Calu3 (cell line): Measurements from ENCODE around the gene FAM219A. TPM values are rescaled to one million over a fixed set of nuclear protein-coding genes. Genes with fewer than 3 reads are reported as not detected.
"Not testable (repeated sequence)": the region's sequence is repeated elsewhere in the genome, so short reads cannot be mapped to it uniquely, and the experiment has no call there.

ENCODE experiments used
- BruUV-seq: library from RNA; stranded (reverse); fragments of 400-500 nt; replicated peaks from 2 replicates; lab custom pipeline; 2021; lab: Mats Ljungman, UMichigan
- CTCF ChIA-PET: fragments of 300-600 bp; sonication (Branson Sonifier 250); formaldehyde crosslinking; loops from one replicate; lab custom pipeline; 2022; ENCODE audit warnings: antibody characterized with exemption; lab: Charles Lee
- DNase-seq: peaks from one replicate; pipeline ENCODE4 v3.0.0; 2022
- H3K27ac Mint-ChIP-seq: one replicate; pipeline ENCODE4 v1.8.0; 2022; ENCODE audit warnings: mixed read lengths; ENCODE audit not compliant: unreplicated experiment
- H3K27me3 Mint-ChIP-seq: one replicate; pipeline ENCODE4 v1.8.0; 2022; ENCODE audit warnings: mixed read lengths; ENCODE audit not compliant: unreplicated experiment
- H3K36me3 Mint-ChIP-seq: one replicate; pipeline ENCODE4 v1.8.0; 2022; ENCODE audit warnings: mild to moderate bottlenecking, moderate library complexity, mixed read lengths; ENCODE audit not compliant: insufficient read depth, unreplicated experiment
- H3K4me1 Mint-ChIP-seq: one replicate; pipeline ENCODE4 v1.8.0; 2022; ENCODE audit warnings: mild to moderate bottlenecking, low read depth, mixed read lengths; ENCODE audit not compliant: unreplicated experiment
- H3K4me3 Mint-ChIP-seq: one replicate; pipeline ENCODE4 v1.8.0; 2022; ENCODE audit warnings: mild to moderate bottlenecking, low read depth, moderate library complexity, mixed read lengths; ENCODE audit not compliant: unreplicated experiment
- H3K9me3 Mint-ChIP-seq: one replicate; pipeline ENCODE4 v1.8.0; 2022; ENCODE audit warnings: low read depth, mixed read lengths; ENCODE audit not compliant: unreplicated experiment
- intact Hi-C: fragments of 100-400 bp; cut with micrococcal nuclease; formaldehyde crosslinking; loops from one replicate; pipeline ENCODE4 v1.10.0; 2022; ENCODE audit not compliant: unreplicated experiment
- total RNA-seq: library from RNA; stranded (reverse); gene quantifications from 2 replicates; pipeline ENCODE4 v1.2.3, GENCODE V29; 2022
- TF ChIP-seq, protein P1 (sequence below): fragments of 200-600 bp; IDR thresholded peaks from one replicate; pipeline ENCODE4 v1.8.0; 2022; ENCODE audit warnings: antibody characterized with exemption; ENCODE audit not compliant: unreplicated experiment

Gene FAM219A
- total RNA-seq, 1 experiment from 2014 or later: 13.1 TPM

DNA sequence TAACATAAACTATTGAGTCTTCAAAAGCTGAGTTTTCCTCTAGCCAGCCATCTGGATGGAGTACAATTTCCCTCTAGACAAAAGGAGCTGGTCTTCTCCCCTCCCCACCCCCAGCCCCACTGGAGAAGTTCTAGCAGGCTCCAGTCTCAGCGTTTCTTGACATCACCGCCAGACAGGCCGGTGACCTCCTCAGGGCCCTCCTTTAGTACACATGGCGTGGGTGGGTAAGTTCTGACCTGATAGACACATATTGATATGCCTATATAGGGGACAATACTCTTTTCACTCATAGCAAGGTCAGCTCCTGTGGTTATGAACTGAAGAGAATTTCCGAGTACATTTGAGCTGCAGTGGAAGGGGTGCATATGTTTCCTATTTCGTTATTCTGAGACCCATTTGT, 27.5 kb upstream of the FAM219A start:
- intact Hi-C loops: no loop called here
- CTCF ChIA-PET: no interaction called here
- Mint-ChIP-seq H3K9me3 (no peaks in the 10 kb centered on the region), H3K36me3 (no peaks in the 10 kb centered on the region), H3K4me1 (no peaks in the 10 kb centered on the region), H3K27me3 (peaks cover 33% of the 10 kb centered on the region), H3K27ac (no peak overlapping the region), H3K4me3 (no peak overlapping the region)
- no peak for DNase-seq
- BruUV-seq: no TSS peak
- TF ChIP-seq, protein P1, sequence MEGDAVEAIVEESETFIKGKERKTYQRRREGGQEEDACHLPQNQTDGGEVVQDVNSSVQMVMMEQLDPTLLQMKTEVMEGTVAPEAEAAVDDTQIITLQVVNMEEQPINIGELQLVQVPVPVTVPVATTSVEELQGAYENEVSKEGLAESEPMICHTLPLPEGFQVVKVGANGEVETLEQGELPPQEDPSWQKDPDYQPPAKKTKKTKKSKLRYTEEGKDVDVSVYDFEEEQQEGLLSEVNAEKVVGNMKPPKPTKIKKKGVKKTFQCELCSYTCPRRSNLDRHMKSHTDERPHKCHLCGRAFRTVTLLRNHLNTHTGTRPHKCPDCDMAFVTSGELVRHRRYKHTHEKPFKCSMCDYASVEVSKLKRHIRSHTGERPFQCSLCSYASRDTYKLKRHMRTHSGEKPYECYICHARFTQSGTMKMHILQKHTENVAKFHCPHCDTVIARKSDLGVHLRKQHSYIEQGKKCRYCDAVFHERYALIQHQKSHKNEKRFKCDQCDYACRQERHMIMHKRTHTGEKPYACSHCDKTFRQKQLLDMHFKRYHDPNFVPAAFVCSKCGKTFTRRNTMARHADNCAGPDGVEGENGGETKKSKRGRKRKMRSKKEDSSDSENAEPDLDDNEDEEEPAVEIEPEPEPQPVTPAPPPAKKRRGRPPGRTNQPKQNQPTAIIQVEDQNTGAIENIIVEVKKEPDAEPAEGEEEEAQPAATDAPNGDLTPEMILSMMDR: no peak

- no peaks in the 10 kb centered on the region for H3K9me3 Mint-ChIP-seq
- TF ChIP-seq, protein P1: no peak
- H3K27ac Mint-ChIP-seq: no peak overlapping the region
- CTCF ChIA-PET: interaction anchor here (1.0 kb wide), 1 partner anchor 81 kb away, joined by 3 read pairs; no protein-coding TSS in a partner anchor
- no TSS peak for BruUV-seq
- intact Hi-C loops: no loop called here
- no peak overlapping the region for H3K4me3 Mint-ChIP-seq
- H3K4me1 Mint-ChIP-seq: no peaks in the 10 kb centered on the region
- H3K36me3 Mint-ChIP-seq: no peaks in the 10 kb centered on the region
- DNase-seq: peak; percentile 14
- H3K27me3 Mint-ChIP-seq: peaks cover 28% of the 10 kb centered on the region
These were observed 26.3 kb upstream of the FAM219A start for GRCh38 chr9:34484678-34485077.

GRCh38 chr9:34482746-34483145, 24.4 kb upstream of the FAM219A start:
- H3K4me3 Mint-ChIP-seq, BruUV-seq, CTCF ChIA-PET: not testable (repeated sequence)

GRCh38 chr9:34481620-34482019, 23.2 kb upstream of the FAM219A start:
- DNase-seq, intact Hi-C loops, H3K4me1 Mint-ChIP-seq, H3K27ac Mint-ChIP-seq, CTCF ChIA-PET, BruUV-seq, H3K36me3 Mint-ChIP-seq, H3K4me3 Mint-ChIP-seq, H3K9me3 Mint-ChIP-seq: not testable (repeated sequence)
- peaks cover 37% of the 10 kb centered on the region for H3K27me3 Mint-ChIP-seq

More at GRCh38 chr9:34482746-34483145, 24.4 kb upstream of the FAM219A start:
- H3K36me3 Mint-ChIP-seq, intact Hi-C loops, DNase-seq, H3K4me1 Mint-ChIP-seq, H3K9me3 Mint-ChIP-seq, H3K27ac Mint-ChIP-seq: not testable (repeated sequence)
- peaks cover 28% of the 10 kb centered on the region for H3K27me3 Mint-ChIP-seq

GRCh38 chr9:34479431-34479866, 21.1 kb upstream of the FAM219A start:
- intact Hi-C loops: no loop called here
- no peak overlapping the region for H3K4me3 Mint-ChIP-seq
- BruUV-seq: no TSS peak
- TF ChIP-seq, protein P1: no peak
- H3K36me3 Mint-ChIP-seq: no peaks in the 10 kb centered on the region
- peaks cover 47% of the 10 kb centered on the region for H3K27me3 Mint-ChIP-seq
- no peaks in the 10 kb centered on the region for H3K4me1 Mint-ChIP-seq
- CTCF ChIA-PET: no interaction called here
- no peaks in the 10 kb centered on the region for H3K9me3 Mint-ChIP-seq
- DNase-seq: no peak
- no peak overlapping the region for H3K27ac Mint-ChIP-seq
